ENCODE measurements around the gene OR5D16.
A peak's percentile ranks its signal among the peaks of the same experiment; 100 is the strongest.
"Not testable (repeated sequence)": the region's sequence is repeated elsewhere in the genome, so short reads cannot be mapped to it uniquely, and the experiment has no call there.

OR5D16 gene

DNA sequence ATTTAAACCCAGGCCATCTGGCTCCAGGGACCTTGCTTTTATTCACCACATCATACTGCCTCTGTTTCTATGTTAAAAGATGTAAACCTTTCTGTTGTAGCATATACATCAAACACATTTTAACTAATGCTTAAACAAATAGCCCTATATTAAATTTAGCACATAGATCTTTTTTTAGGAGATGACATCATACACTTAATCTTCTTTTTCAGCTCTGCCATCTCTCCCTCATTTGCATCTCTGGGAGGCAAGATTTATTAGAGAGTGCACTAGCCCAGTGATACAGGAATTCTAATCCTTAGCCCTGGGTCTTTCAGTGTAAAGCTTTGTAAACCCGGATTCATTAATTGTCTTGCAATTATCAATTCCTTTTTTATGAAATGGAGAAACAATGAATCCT, 13.6 kb downstream of the OR5D16 start:
- H3K27ac ChIP-seq (ENCODE audit: low read depth, low read length), result no peak overlapping the region
- no peaks in the 10 kb centered on the region for H3K27me3 ChIP-seq (ENCODE audit: control insufficient read depth in 5 of 5, insufficient read depth in 4 of 5, low read length in 5 of 5)
- no peaks in the 10 kb centered on the region for H3K36me3 ChIP-seq (ENCODE audit: control insufficient read depth in 5 of 5, insufficient read depth in 5 of 5, low read length in 5 of 5)
- no peak overlapping the region for H3K9ac ChIP-seq (ENCODE audit: low read length in 5 of 5)
- no peak overlapping the region for H3K4me3 ChIP-seq (ENCODE audit: low read depth in 1 of 5, low read length in 5 of 5)
- H3K4me1 ChIP-seq (ENCODE audit: control insufficient read depth in 5 of 5, insufficient read depth in 5 of 5, low read length in 5 of 5), result peaks cover 0 to 3% (median 0%) of the 10 kb centered on the region in 5 donors
- H3K9me3 ChIP-seq (ENCODE audit: control insufficient read depth in 5 of 5, low read length in 5 of 5), result peaks cover 0 to 2% (median 0%) of the 10 kb centered on the region in 5 donors

DNA sequence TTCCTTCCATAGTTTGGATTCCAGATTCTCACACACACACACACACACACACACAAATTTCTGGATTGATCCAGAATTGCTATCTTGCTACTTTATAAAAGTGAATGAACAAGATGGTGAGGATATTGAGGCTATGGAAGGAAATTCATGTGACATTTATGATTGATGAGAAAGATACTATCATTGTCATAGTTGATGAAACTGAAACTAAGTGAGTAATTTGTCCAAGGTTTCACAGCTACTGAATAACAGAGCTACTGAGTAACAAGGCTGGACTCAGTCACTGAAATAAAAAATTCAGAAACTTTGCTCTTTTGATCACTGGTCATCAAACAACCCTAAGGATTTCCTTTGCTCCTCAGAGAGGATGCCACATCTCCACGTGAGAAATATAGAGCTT, 16.2 kb downstream of the OR5D16 start:
- peaks cover 0 to 2% (median 0%) of the 10 kb centered on the region in 5 donors for H3K9me3 ChIP-seq (ENCODE audit: control insufficient read depth in 5 of 5, low read length in 5 of 5)
- H3K4me3 ChIP-seq (ENCODE audit: low read depth in 1 of 5, low read length in 5 of 5), result no peak overlapping the region
- H3K27ac ChIP-seq (ENCODE audit: low read depth, low read length), result no peak overlapping the region
- H3K9ac ChIP-seq (ENCODE audit: low read length in 5 of 5), result no peak overlapping the region
- H3K4me1 ChIP-seq (ENCODE audit: control insufficient read depth in 5 of 5, insufficient read depth in 5 of 5, low read length in 5 of 5), result no peaks in the 10 kb centered on the region
- H3K36me3 ChIP-seq (ENCODE audit: control insufficient read depth in 5 of 5, insufficient read depth in 5 of 5, low read length in 5 of 5), result no peaks in the 10 kb centered on the region
- H3K27me3 ChIP-seq (ENCODE audit: control insufficient read depth in 5 of 5, insufficient read depth in 4 of 5, low read length in 5 of 5), result no peaks in the 10 kb centered on the region

DNA sequence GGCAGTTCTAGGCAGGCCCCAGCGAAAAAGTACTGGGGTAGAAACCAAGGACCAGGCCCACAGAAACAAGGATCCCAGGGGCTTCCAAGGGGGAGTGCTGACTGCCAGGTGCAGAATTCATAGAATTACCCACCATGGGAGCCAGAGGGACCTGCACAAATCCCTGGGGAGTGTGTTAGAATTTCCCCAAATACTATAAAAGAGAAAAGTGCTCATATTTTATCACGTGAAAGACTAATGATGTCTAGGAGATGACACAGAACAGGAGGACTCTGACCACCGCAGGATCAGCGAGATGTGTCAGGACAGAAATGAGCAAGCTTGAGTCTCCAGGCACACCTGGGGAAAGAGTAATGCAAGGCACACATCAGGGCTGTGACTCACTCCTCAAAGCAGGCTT, 28.8 kb downstream of the OR5D16 start:
- H3K27ac ChIP-seq (ENCODE audit: low read depth, low read length); H3K4me3 ChIP-seq (ENCODE audit: low read depth in 1 of 5, low read length in 5 of 5): not testable (repeated sequence)

DNA sequence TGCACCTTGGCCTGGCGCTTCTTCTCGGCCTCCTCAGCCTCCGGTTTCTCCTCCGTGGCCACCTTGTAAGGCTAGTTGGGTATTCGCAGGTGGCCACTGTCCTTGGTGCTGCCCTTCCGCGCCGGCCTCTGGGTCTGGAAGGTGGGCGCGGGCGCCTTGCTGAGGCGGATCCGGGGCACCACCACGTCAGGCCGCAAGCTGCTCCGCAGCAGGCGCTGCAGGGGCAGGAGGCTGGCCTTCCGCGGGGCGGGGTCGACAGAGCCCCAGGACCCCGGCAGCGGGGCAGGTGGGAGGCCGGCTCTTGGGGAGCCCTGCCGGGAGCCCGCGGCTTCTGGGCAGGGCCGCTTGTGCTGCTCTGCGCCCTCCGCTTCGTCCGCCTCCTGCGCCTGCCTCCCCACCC, 34.2 kb downstream of the OR5D16 start:
- not testable (repeated sequence) for H3K4me1 ChIP-seq (ENCODE audit: control insufficient read depth in 5 of 5, insufficient read depth in 5 of 5, low read length in 5 of 5); H3K36me3 ChIP-seq (ENCODE audit: control insufficient read depth in 5 of 5, insufficient read depth in 5 of 5, low read length in 5 of 5); H3K9me3 ChIP-seq (ENCODE audit: control insufficient read depth in 5 of 5, low read length in 5 of 5); H3K9ac ChIP-seq (ENCODE audit: low read length in 5 of 5); H3K27ac ChIP-seq (ENCODE audit: low read depth, low read length); H3K27me3 ChIP-seq (ENCODE audit: control insufficient read depth in 5 of 5, insufficient read depth in 4 of 5, low read length in 5 of 5)
- H3K4me3 ChIP-seq (ENCODE audit: low read depth in 1 of 5, low read length in 5 of 5), result peak overlapping the region in 2 of 5 donors; percentile 33 to 40

More for the DNA sequence above, 28.8 kb downstream of the OR5D16 start:
- not testable (repeated sequence) for H3K9ac ChIP-seq (ENCODE audit: low read length in 5 of 5); H3K36me3 ChIP-seq (ENCODE audit: control insufficient read depth in 5 of 5, insufficient read depth in 5 of 5, low read length in 5 of 5); H3K4me1 ChIP-seq (ENCODE audit: control insufficient read depth in 5 of 5, insufficient read depth in 5 of 5, low read length in 5 of 5); H3K9me3 ChIP-seq (ENCODE audit: control insufficient read depth in 5 of 5, low read length in 5 of 5); H3K27me3 ChIP-seq (ENCODE audit: control insufficient read depth in 5 of 5, insufficient read depth in 4 of 5, low read length in 5 of 5)

DNA sequence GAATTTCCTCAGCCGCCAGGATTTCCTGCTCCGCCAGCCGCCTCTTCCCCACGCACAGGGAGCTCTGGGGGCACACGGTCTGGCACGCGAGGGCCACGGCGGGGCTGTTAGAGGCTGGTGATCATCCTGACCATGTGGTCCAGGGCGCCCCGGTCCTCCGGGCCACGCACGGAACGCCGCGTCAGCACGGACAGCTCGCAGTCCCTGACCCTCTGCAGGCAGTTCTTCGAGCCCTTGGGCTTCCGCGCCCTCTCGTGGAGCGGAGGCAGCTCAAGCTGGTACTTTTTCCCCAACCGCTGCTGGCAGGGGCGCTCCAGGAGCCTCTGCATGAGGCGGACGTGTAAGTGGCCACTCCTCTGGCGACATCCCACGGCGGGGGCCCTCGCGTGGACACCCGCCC, 34.6 kb downstream of the OR5D16 start:
- peak overlapping the region in 2 of 5 donors; percentile 33 to 40 for H3K4me3 ChIP-seq (ENCODE audit: low read depth in 1 of 5, low read length in 5 of 5)
- H3K9ac ChIP-seq (ENCODE audit: low read length in 5 of 5); H3K36me3 ChIP-seq (ENCODE audit: control insufficient read depth in 5 of 5, insufficient read depth in 5 of 5, low read length in 5 of 5); H3K9me3 ChIP-seq (ENCODE audit: control insufficient read depth in 5 of 5, low read length in 5 of 5); H3K27me3 ChIP-seq (ENCODE audit: control insufficient read depth in 5 of 5, insufficient read depth in 4 of 5, low read length in 5 of 5); H3K27ac ChIP-seq (ENCODE audit: low read depth, low read length); H3K4me1 ChIP-seq (ENCODE audit: control insufficient read depth in 5 of 5, insufficient read depth in 5 of 5, low read length in 5 of 5): not testable (repeated sequence)

DNA sequence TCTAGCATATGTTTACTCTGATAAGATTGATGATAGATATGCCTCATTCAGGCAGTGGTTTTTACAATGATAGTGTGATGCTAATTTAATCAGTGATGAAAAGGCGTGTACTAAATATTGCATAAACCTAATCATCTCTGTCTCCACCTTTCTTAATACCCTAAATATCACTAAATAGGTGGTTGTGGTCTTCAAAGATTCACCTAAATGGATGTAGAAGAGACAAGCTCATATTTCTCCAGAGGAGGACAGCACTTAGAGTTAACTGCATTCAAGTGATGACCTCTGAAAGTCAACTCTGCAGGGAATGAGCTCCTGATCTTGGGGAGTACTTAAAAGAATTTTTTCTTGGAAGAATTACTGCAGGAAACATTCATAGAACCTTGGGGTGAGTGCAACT, 44.4 kb downstream of the OR5D16 start, which contains the start of gene TRIM51:
Gene TRIM51, plus strand, starts transcription at position 301 of the 400 bp plus-strand sequence. CDS start 2,132 bp downstream, outside the sequence.
- H3K27ac ChIP-seq (ENCODE audit: low read depth, low read length); H3K4me1 ChIP-seq (ENCODE audit: control insufficient read depth in 5 of 5, insufficient read depth in 5 of 5, low read length in 5 of 5); H3K4me3 ChIP-seq (ENCODE audit: low read depth in 1 of 5, low read length in 5 of 5); H3K9me3 ChIP-seq (ENCODE audit: control insufficient read depth in 5 of 5, low read length in 5 of 5); H3K36me3 ChIP-seq (ENCODE audit: control insufficient read depth in 5 of 5, insufficient read depth in 5 of 5, low read length in 5 of 5); H3K9ac ChIP-seq (ENCODE audit: low read length in 5 of 5); H3K27me3 ChIP-seq (ENCODE audit: control insufficient read depth in 5 of 5, insufficient read depth in 4 of 5, low read length in 5 of 5): not testable (repeated sequence)

DNA sequence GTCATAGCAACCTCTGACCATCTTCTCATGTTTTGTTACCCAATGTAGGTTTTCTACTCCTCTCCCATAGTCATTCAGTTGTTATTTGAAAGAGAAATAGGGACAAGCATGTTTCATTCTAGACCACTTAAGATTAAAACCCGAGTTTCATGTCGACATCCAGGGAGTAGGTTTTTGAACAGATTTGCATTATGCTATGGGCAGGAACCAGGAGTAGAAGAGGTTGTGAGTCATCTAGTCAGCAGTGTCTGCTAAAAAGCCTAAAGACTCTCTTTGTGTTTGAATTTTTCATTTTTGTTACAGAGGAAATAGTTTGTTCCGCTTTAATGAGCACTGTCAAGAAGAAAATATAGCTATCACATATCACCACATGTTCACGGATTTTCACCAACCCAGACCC, 46.4 kb downstream of the OR5D16 start:
- not testable (repeated sequence) for H3K4me1 ChIP-seq (ENCODE audit: control insufficient read depth in 5 of 5, insufficient read depth in 5 of 5, low read length in 5 of 5); H3K27me3 ChIP-seq (ENCODE audit: control insufficient read depth in 5 of 5, insufficient read depth in 4 of 5, low read length in 5 of 5); H3K27ac ChIP-seq (ENCODE audit: low read depth, low read length); H3K9me3 ChIP-seq (ENCODE audit: control insufficient read depth in 5 of 5, low read length in 5 of 5); H3K4me3 ChIP-seq (ENCODE audit: low read depth in 1 of 5, low read length in 5 of 5); H3K36me3 ChIP-seq (ENCODE audit: control insufficient read depth in 5 of 5, insufficient read depth in 5 of 5, low read length in 5 of 5); H3K9ac ChIP-seq (ENCODE audit: low read length in 5 of 5)

DNA sequence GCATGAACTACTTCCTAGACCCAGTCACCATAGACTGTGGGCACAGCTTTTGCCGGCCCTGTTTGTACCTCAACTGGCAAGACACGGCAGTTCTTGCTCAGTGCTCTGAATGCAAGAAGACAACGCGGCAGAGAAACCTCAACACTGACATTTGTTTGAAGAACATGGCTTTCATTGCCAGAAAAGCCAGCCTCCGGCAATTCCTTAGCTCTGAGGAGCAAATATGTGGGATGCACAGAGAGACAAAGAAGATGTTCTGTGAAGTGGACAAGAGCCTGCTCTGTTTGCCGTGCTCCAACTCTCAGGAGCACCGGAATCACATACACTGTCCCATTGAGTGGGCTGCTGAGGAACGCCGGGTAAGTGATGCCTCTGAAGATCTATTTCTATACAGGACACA, 46.9 kb downstream of the OR5D16 start:
- H3K27ac ChIP-seq (ENCODE audit: low read depth, low read length); H3K9ac ChIP-seq (ENCODE audit: low read length in 5 of 5); H3K4me1 ChIP-seq (ENCODE audit: control insufficient read depth in 5 of 5, insufficient read depth in 5 of 5, low read length in 5 of 5); H3K36me3 ChIP-seq (ENCODE audit: control insufficient read depth in 5 of 5, insufficient read depth in 5 of 5, low read length in 5 of 5); H3K9me3 ChIP-seq (ENCODE audit: control insufficient read depth in 5 of 5, low read length in 5 of 5); H3K4me3 ChIP-seq (ENCODE audit: low read depth in 1 of 5, low read length in 5 of 5); H3K27me3 ChIP-seq (ENCODE audit: control insufficient read depth in 5 of 5, insufficient read depth in 4 of 5, low read length in 5 of 5): not testable (repeated sequence)

Measured in subcutaneous abdominal adipose tissue (tissue), 5 donors.